ENCODE measurements around the gene ZNF592. TPM values are rescaled to one million over a fixed set of nuclear protein-coding genes. Genes with fewer than 3 reads are reported as not detected.

ZNF592 gene
- total and polyA plus RNA-seq, 2 of the 13 experiments (the other 11 are each of a cell fraction or from before 2014, with no cell fraction given), result 8.2 to 9.8 TPM

DNA sequence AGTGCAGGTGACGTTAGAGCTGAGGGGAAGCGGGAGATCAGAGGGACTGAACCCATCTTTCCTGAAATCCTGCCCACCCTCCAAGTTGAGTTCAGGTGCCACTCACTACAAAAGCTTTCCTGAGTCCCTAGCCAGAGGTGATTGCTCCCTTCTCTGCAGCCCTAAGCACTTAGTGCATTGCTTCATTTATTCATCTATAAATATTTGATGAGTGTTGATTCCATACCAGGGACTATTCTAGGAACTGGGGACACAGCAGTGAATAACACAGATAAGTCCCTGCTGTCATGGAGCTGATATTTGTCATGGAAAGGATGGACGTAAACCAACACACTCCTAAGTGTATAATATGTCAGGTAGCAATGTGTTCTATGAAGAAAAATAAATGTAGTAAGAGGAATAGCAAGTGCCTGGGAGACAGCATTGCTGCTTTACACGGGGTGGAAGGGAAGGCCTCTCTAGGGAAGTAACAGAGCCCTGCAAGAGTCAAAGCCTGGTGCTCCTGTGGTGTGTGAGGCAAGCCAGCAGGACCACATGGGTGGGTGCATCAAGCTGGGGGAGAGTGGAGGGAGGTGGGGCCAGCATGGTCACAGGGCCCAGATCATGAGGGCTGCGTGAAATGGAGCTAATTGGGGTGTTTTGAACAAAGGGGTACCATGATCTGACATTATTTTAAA lies 87.4 kb downstream of the ZNF592 start:
- Histone ChIP-seq H3K79me2 (ENCODE audit: insufficient read depth, low read length) (no peaks in the 10 kb centered on the region), H3K4me1 (ENCODE audit: insufficient read depth, low read length) (peaks cover 14% of the 10 kb centered on the region), H2AFZ (ENCODE audit: low read length) (no peak overlapping the region), H3K9me3 (ENCODE audit: low read length) (no peaks in the 10 kb centered on the region), H3K27ac (ENCODE audit: extremely low read length, insufficient read depth, low read length) (no peak overlapping the region), H4K20me1 (ENCODE audit: insufficient read depth, low read length) (no peaks in the 10 kb centered on the region), H3K36me3 (replicated peaks in 1 of 2; ENCODE audit: control insufficient read depth in 1 of 2, insufficient read depth in 2 of 2, low read length in 2 of 2) (no peaks in the 10 kb centered on the region), H3K27me3 (ENCODE audit: control insufficient read depth in 1 of 2, insufficient read depth in 2 of 2, low read length in 2 of 2) (peaks cover 0 to 28% of the 10 kb centered on the region in 2 experiments; a peak in 3 of 5 replicates), H3K9ac (ENCODE audit: insufficient read depth, low read depth, low read length) (no peak overlapping the region), H3K4me3 (replicated peaks in 1 of 3; ENCODE audit: insufficient read depth in 1 of 3, low read depth in 2 of 3, low read length in 3 of 3) (no peak overlapping the region), H3K4me2 (ENCODE audit: low read depth, low read length) (no peak overlapping the region)
- POLR2A ChIA-PET, result no interaction called here
- FAIRE-seq, result no peak
- intact Hi-C loops (cut with micrococcal nuclease; ENCODE audit: unreplicated experiment), result no loop called here
- 20% methylated on average over 5 of the region's 5 CpGs for WGBS (ENCODE audit: low lambda C conversion rate)
- CTCF ChIA-PET (ENCODE audit: low intra/inter-chr PET ratio, low total read pairs), result no interaction called here
- in situ Hi-C loops (cut with HindIII; ENCODE audit: extremely low pct_ligation_motif_present, low pct_unique_long_range_greater_than_20kb), result loop anchor here (25.0 kb wide), 1 partner anchor 327 kb away; no protein-coding TSS in a partner anchor
- no peak for DNase-seq (ENCODE audit: low spot score)
- no peak for ATAC-seq
- BruUV-seq (replicated peaks), result no TSS peak
- TF ChIP-seq RBM22 (optimal IDR thresholded peaks at IDR 0.05; ENCODE audit: low read length) (no peak), ZNF451 (CRISPR knock-in tag; IDR thresholded peaks at IDR 0.05) (no peak), CAMTA2 (CRISPR knock-in tag; IDR thresholded peaks at IDR 0.05; ENCODE audit: borderline replicate concordance) (no peak), RARA (CRISPR knock-in tag; IDR thresholded peaks at IDR 0.05) (no peak), ZNF101 (CRISPR knock-in tag; IDR thresholded peaks at IDR 0.05; ENCODE audit: borderline replicate concordance, low read depth) (no peak), TOE1 (CRISPR knock-in tag; IDR thresholded peaks at IDR 0.05) (no peak), MXD4 (CRISPR knock-in tag; IDR thresholded peaks at IDR 0.05) (no peak), PAWR (CRISPR knock-in tag; IDR thresholded peaks at IDR 0.05; ENCODE audit: borderline replicate concordance) (no peak), SIX1 (CRISPR knock-in tag; IDR thresholded peaks at IDR 0.05; ENCODE audit: borderline replicate concordance) (no peak), NCOA1 (CRISPR knock-in tag; IDR thresholded peaks at IDR 0.05) (no peak), DR1 (CRISPR knock-in tag; IDR thresholded peaks at IDR 0.05) (no peak), TCF7L2 (IDR thresholded peaks at IDR 0.05; ENCODE audit: low read depth, low read length) (no peak), SMAD3 (CRISPR knock-in tag; IDR thresholded peaks at IDR 0.05) (no peak), HIVEP1 (CRISPR knock-in tag; IDR thresholded peaks at IDR 0.05) (no peak)
- TF ChIP-seq, protein P1, sequence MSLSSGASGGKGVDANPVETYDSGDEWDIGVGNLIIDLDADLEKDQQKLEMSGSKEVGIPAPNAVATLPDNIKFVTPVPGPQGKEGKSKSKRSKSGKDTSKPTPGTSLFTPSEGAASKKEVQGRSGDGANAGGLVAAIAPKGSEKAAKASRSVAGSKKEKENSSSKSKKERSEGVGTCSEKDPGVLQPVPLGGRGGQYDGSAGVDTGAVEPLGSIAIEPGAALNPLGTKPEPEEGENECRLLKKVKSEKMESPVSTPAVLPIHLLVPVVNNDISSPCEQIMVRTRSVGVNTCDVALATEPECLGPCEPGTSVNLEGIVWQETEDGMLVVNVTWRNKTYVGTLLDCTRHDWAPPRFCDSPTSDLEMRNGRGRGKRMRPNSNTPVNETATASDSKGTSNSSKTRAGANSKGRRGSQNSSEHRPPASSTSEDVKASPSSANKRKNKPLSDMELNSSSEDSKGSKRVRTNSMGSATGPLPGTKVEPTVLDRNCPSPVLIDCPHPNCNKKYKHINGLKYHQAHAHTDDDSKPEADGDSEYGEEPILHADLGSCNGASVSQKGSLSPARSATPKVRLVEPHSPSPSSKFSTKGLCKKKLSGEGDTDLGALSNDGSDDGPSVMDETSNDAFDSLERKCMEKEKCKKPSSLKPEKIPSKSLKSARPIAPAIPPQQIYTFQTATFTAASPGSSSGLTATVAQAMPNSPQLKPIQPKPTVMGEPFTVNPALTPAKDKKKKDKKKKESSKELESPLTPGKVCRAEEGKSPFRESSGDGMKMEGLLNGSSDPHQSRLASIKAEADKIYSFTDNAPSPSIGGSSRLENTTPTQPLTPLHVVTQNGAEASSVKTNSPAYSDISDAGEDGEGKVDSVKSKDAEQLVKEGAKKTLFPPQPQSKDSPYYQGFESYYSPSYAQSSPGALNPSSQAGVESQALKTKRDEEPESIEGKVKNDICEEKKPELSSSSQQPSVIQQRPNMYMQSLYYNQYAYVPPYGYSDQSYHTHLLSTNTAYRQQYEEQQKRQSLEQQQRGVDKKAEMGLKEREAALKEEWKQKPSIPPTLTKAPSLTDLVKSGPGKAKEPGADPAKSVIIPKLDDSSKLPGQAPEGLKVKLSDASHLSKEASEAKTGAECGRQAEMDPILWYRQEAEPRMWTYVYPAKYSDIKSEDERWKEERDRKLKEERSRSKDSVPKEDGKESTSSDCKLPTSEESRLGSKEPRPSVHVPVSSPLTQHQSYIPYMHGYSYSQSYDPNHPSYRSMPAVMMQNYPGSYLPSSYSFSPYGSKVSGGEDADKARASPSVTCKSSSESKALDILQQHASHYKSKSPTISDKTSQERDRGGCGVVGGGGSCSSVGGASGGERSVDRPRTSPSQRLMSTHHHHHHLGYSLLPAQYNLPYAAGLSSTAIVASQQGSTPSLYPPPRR (CRISPR knock-in tag; IDR thresholded peaks at IDR 0.05; ENCODE audit: borderline replicate concordance), result no peak
- TF ChIP-seq, protein P2, sequence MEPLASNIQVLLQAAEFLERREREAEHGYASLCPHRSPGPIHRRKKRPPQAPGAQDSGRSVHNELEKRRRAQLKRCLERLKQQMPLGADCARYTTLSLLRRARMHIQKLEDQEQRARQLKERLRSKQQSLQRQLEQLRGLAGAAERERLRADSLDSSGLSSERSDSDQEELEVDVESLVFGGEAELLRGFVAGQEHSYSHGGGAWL (CRISPR knock-in tag; IDR thresholded peaks at IDR 0.05), result no peak
- TF ChIP-seq, protein P3, sequence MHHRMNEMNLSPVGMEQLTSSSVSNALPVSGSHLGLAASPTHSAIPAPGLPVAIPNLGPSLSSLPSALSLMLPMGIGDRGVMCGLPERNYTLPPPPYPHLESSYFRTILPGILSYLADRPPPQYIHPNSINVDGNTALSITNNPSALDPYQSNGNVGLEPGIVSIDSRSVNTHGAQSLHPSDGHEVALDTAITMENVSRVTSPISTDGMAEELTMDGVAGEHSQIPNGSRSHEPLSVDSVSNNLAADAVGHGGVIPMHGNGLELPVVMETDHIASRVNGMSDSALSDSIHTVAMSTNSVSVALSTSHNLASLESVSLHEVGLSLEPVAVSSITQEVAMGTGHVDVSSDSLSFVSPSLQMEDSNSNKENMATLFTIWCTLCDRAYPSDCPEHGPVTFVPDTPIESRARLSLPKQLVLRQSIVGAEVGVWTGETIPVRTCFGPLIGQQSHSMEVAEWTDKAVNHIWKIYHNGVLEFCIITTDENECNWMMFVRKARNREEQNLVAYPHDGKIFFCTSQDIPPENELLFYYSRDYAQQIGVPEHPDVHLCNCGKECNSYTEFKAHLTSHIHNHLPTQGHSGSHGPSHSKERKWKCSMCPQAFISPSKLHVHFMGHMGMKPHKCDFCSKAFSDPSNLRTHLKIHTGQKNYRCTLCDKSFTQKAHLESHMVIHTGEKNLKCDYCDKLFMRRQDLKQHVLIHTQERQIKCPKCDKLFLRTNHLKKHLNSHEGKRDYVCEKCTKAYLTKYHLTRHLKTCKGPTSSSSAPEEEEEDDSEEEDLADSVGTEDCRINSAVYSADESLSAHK (CRISPR knock-in tag; IDR thresholded peaks at IDR 0.05; ENCODE audit: borderline replicate concordance), result no peak
